Measurements from ENCODE around the gene FUT8. TPM values are rescaled to one million over a fixed set of nuclear protein-coding genes. Genes with fewer than 3 reads are reported as not detected.
A peak's percentile ranks its signal among the peaks of the same experiment; 100 is the strongest.

The FUT8 gene
- total RNA-seq, 8 experiments from 2014 or later = 26.4 to 68.1 (median 30.7) TPM

GRCh38 chr14:65470404-65470880, 57.9 kb downstream of the FUT8 start:
- Histone ChIP-seq H3K27ac (no peak overlapping the region), H3K4me3 (no peak overlapping the region), H3K4me1 (replicated peaks in 1 of 2) (peaks cover 13 to 18% of the 10 kb centered on the region in 2 donors)
- WGBS, 10 experiments = 92% methylated on average over 4 of the region's 13 CpGs; no CpG with 5 or more reads in 9 of the 10 experiments
- in situ Hi-C loops (cut with MboI; ENCODE audit: low pct_unique_long_range_greater_than_20kb in 2 of 9, low sequenced_read_pairs in 9 of 9, unreplicated experiment in 9 of 9) = no loop called here
- peak in 5 of 8 experiments; percentile 16 to 56 (median 47) for ATAC-seq (replicated peaks in 6 of 8)

- no peak overlapping the region for H3K27ac ChIP-seq
- in situ Hi-C loops (cut with MboI; ENCODE audit: low pct_unique_long_range_greater_than_20kb in 2 of 9, low sequenced_read_pairs in 9 of 9, unreplicated experiment in 9 of 9) = no loop called here
- no peak overlapping the region for H3K4me3 ChIP-seq
- WGBS, 10 experiments = 0 to 89% (median 66%) methylated on average over 1 to 5 of the region's 5 CpGs
- ATAC-seq (replicated peaks in 6 of 8) = peak in 1 of 8 experiments; percentile 15
- H3K4me1 ChIP-seq (replicated peaks in 1 of 2) = peaks cover 13 to 18% of the 10 kb centered on the region in 2 donors
Measured at GRCh38 chr14:65471038-65471878, 58.7 kb downstream of the FUT8 start.

- no peak overlapping the region for H3K27ac ChIP-seq
- ATAC-seq (replicated peaks in 6 of 8) = peak in 1 of 8 experiments; percentile 19
- in situ Hi-C loops (cut with MboI; ENCODE audit: low pct_unique_long_range_greater_than_20kb in 2 of 9, low sequenced_read_pairs in 9 of 9, unreplicated experiment in 9 of 9) = no loop called here
Measured at GRCh38 chr14:65472189-65472588, 59.7 kb downstream of the FUT8 start.

GRCh38 chr14:65476273-65476941, 63.9 kb downstream of the FUT8 start:
- 70 to 100% (median 94%) methylated on average over 1 to 2 of the region's 2 CpGs; no CpG with 5 or more reads in 4 of the 10 experiments for WGBS, 10 experiments
- in situ Hi-C loops (cut with MboI; ENCODE audit: low pct_unique_long_range_greater_than_20kb in 2 of 9, low sequenced_read_pairs in 9 of 9, unreplicated experiment in 9 of 9) = no loop called here

More at GRCh38 chr14:65472189-65472588, 59.7 kb downstream of the FUT8 start:
- Histone ChIP-seq H3K4me3 (no peak overlapping the region), H3K4me1 (replicated peaks in 1 of 2) (peaks cover 13 to 18% of the 10 kb centered on the region in 2 donors)

GRCh38 chr14:65476942-65477318, 64.4 kb downstream of the FUT8 start:
- no peak overlapping the region for H3K27ac ChIP-seq
- H3K4me3 ChIP-seq = no peak overlapping the region
- H3K4me1 ChIP-seq (replicated peaks in 1 of 2) = peaks cover 3 to 5% of the 10 kb centered on the region in 2 donors
- in situ Hi-C loops (cut with MboI; ENCODE audit: low pct_unique_long_range_greater_than_20kb in 2 of 9, low sequenced_read_pairs in 9 of 9, unreplicated experiment in 9 of 9) = no loop called here
- ATAC-seq (replicated peaks in 6 of 8) = no peak
- WGBS, 10 experiments = 0 to 100% (median 86%) methylated on average over 1 of the region's 1 CpG; no CpG with 5 or more reads in 4 of the 10 experiments

More at GRCh38 chr14:65476273-65476941, 63.9 kb downstream of the FUT8 start:
- Histone ChIP-seq H3K27ac (no peak overlapping the region), H3K4me3 (no peak overlapping the region), H3K4me1 (replicated peaks in 1 of 2) (peaks cover 8 to 9% of the 10 kb centered on the region in 2 donors)
- ATAC-seq (replicated peaks in 6 of 8) = no peak

- ATAC-seq (replicated peaks in 6 of 8) = no peak
- Histone ChIP-seq H3K4me1 (replicated peaks in 1 of 2) (no peaks in the 10 kb centered on the region), H3K27ac (no peak overlapping the region), H3K4me3 (no peak overlapping the region)
- in situ Hi-C loops (cut with MboI; ENCODE audit: low pct_unique_long_range_greater_than_20kb in 2 of 9, low sequenced_read_pairs in 9 of 9, unreplicated experiment in 9 of 9) = no loop called here
- WGBS, 10 experiments = 80 to 100% (median 94%) methylated on average over 1 to 4 of the region's 4 CpGs; no CpG with 5 or more reads in 1 of the 10 experiments
Measured at GRCh38 chr14:65478017-65478416, 65.5 kb downstream of the FUT8 start.

- H3K4me1 ChIP-seq (replicated peaks in 1 of 2) = no peaks in the 10 kb centered on the region
- H3K4me3 ChIP-seq = no peak overlapping the region
- in situ Hi-C loops (cut with MboI; ENCODE audit: low pct_unique_long_range_greater_than_20kb in 2 of 9, low sequenced_read_pairs in 9 of 9, unreplicated experiment in 9 of 9) = no loop called here
- 17 to 100% (median 34%) methylated on average over 1 of the region's 1 CpG; no CpG with 5 or more reads in 2 of the 10 experiments for WGBS, 10 experiments
- ATAC-seq (replicated peaks in 6 of 8) = peak in 4 of 8 experiments; percentile 37 to 75 (median 52)
- H3K27ac ChIP-seq = no peak overlapping the region
Measured at GRCh38 chr14:65478596-65478995, 66.1 kb downstream of the FUT8 start.

- 73 to 100% (median 87%) methylated on average over 1 to 2 of the region's 2 CpGs; no CpG with 5 or more reads in 2 of the 10 experiments for WGBS, 10 experiments
- no peak for ATAC-seq (replicated peaks in 6 of 8)
- in situ Hi-C loops (cut with MboI; ENCODE audit: low pct_unique_long_range_greater_than_20kb in 2 of 9, low sequenced_read_pairs in 9 of 9, unreplicated experiment in 9 of 9) = no loop called here
- Histone ChIP-seq H3K27ac (no peak overlapping the region), H3K4me3 (no peak overlapping the region), H3K4me1 (replicated peaks in 1 of 2) (no peaks in the 10 kb centered on the region)
Measured at GRCh38 chr14:65479386-65479785, 66.9 kb downstream of the FUT8 start.

- no peak overlapping the region for H3K27ac ChIP-seq
- 5 to 82% (median 43%) methylated on average over 1 to 4 of the region's 4 CpGs; no CpG with 5 or more reads in 3 of the 10 experiments for WGBS, 10 experiments
- in situ Hi-C loops (cut with MboI; ENCODE audit: low pct_unique_long_range_greater_than_20kb in 2 of 9, low sequenced_read_pairs in 9 of 9, unreplicated experiment in 9 of 9) = no loop called here
- H3K4me1 ChIP-seq (replicated peaks in 1 of 2) = peaks cover 5 to 6% of the 10 kb centered on the region in 2 donors
- ATAC-seq (replicated peaks in 6 of 8) = peak in 3 of 8 experiments; percentile 16 to 70 (median 42)
- no peak overlapping the region for H3K4me3 ChIP-seq
Measured at GRCh38 chr14:65482757-65483438, 70.4 kb downstream of the FUT8 start.

GRCh38 chr14:65483647-65484046, 71.1 kb downstream of the FUT8 start:
- Histone ChIP-seq H3K4me3 (no peak overlapping the region), H3K27ac (no peak overlapping the region), H3K4me1 (replicated peaks in 1 of 2) (peaks cover 5 to 6% of the 10 kb centered on the region in 2 donors)
- ATAC-seq (replicated peaks in 6 of 8) = peak in 1 of 8 experiments; percentile 22
- in situ Hi-C loops (cut with MboI; ENCODE audit: low pct_unique_long_range_greater_than_20kb in 2 of 9, low sequenced_read_pairs in 9 of 9, unreplicated experiment in 9 of 9) = no loop called here
- 55 to 100% (median 95%) methylated on average over 1 to 4 of the region's 4 CpGs; no CpG with 5 or more reads in 2 of the 10 experiments for WGBS, 10 experiments

GRCh38 chr14:65485516-65485915, 73.0 kb downstream of the FUT8 start:
- Histone ChIP-seq H3K27ac (no peak overlapping the region), H3K4me1 (replicated peaks in 1 of 2) (peaks cover 5 to 6% of the 10 kb centered on the region in 2 donors), H3K4me3 (no peak overlapping the region)
- WGBS, 10 experiments = 36 to 100% (median 77%) methylated on average over 1 to 3 of the region's 3 CpGs; no CpG with 5 or more reads in 3 of the 10 experiments
- in situ Hi-C loops (cut with MboI; ENCODE audit: low pct_unique_long_range_greater_than_20kb in 2 of 9, low sequenced_read_pairs in 9 of 9, unreplicated experiment in 9 of 9) = no loop called here
- ATAC-seq (replicated peaks in 6 of 8) = peak in 2 of 8 experiments; percentile 21 to 31

GRCh38 chr14:65486863-65487262, 74.3 kb downstream of the FUT8 start:
- Histone ChIP-seq H3K27ac (no peak overlapping the region), H3K4me3 (no peak overlapping the region), H3K4me1 (replicated peaks in 1 of 2) (peaks cover 5 to 6% of the 10 kb centered on the region in 2 donors)
- peak in 3 of 8 experiments; percentile 38 to 90 (median 68) for ATAC-seq (replicated peaks in 6 of 8)
- in situ Hi-C loops (cut with MboI; ENCODE audit: low pct_unique_long_range_greater_than_20kb in 2 of 9, low sequenced_read_pairs in 9 of 9, unreplicated experiment in 9 of 9) = no loop called here
